Left forelimb (tissue), 1 donor: Measurements from ENCODE around the gene OTX2.

Experiments used
- DNase-seq: peaks from one replicate; pipeline ENCODE4 v3.0.0-alpha.2; 2018; ENCODE audit warnings: low spot score

OTX2 gene

GRCh38 chr14:56810147-56810719, at the start of gene OTX2:
Gene OTX2 (minus strand): TSS chr14:56810479. CDS start chr14:56805456, 5,023 bp downstream.
- DNase-seq: no peak

DNA sequence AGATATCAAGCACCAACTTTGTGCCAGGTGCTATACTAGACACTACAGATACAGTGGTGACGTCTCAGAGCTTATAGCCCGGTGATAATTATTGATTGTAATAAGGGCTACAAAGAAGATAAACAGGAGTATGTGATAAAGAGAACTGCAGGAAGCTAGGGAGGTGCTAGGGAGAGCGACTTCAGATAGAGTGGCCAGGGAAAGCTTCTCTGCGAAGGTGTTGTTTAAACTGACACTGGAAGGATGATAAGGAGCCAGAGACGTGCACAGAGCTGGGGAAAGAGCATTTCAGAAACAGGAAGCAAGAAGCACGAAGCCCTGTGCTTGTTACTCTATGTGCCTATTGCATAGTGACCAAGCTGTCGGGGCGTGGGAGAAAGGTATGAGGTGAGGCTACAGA, 48.1 kb upstream of the OTX2 start:
- DNase-seq: no peak

GRCh38 chr14:56857216-56857615, 46.9 kb upstream of the OTX2 start:
- no peak for DNase-seq

GRCh38 chr14:56855891-56856461, 45.7 kb upstream of the OTX2 start:
- DNase-seq: no peak

DNA sequence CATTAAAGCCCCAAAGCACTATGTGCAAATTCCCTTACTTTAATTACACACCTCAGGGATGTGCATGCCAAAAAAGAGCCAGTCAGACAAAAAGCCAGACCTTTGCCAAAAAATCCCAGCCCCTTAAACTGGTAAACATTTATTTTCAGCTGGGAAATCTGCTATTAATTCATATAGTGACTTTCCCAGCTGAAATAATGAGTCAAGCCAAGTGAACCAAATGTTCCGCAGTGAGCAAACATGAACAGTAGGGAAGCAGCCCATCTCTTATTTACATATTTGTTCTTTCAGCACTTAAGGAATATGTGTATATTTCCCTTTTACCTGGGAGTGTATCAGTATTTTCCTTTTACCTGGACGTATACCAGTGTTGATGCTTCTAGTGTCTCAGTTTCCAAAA, 44.0 kb upstream of the OTX2 start:
- no peak for DNase-seq

- no peak for DNase-seq
These were observed 37.0 kb upstream of the OTX2 start for GRCh38 chr14:56846970-56847930.

DNA sequence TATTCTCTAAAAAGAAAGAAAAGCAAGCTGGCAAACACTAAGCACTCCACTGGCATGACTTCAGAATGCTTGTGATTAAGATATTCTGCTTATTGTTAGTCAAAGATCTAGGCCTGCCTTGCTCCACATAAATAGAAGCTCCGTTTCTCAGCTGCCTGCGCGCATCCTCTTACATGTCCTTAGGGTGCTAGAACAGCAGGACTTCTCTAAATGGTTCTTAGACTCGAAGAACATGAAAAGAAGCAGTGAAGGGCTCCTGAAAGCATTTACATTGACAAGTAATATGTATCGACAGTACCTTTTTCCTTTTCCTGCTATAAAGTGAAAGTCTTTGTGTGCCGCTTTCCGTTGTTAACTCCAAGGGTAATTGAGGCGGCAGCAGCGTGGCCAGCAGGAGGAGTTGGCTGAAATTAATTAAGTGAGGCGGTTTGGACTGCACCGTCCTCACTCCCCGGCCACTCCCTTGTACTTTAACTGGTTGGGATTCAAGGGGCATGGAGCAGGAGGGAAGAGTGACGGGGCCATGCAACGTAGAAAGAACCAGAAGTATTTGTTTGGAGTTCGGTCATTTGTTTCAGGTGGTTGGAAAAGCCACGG, 34.2 kb upstream of the OTX2 start:
- no peak for DNase-seq

- no peak for DNase-seq
These were observed 31.3 kb upstream of the OTX2 start for GRCh38 chr14:56841611-56842010.

- no peak for DNase-seq
These were observed 29.9 kb upstream of the OTX2 start for GRCh38 chr14:56840221-56840620.

DNA sequence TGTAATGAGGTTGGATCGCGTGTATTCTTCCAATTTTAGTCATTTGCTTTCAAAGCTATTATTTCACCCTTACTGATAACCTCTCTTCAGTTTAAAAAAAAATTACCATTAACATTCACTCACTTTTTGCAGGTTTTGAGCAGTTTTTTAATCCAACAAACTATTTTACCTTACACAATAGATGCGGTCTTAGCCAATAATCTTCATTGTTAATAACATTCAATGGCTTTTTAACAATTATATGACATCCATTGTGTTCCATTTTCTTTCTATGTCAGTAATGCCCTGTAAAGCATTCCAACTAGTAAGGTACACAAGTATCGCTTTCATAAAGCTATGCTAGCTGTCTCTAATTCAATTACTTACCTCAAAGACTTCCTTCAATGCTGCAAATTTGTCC, 18.9 kb upstream of the OTX2 start:
- DNase-seq: no peak

GRCh38 chr14:56826214-56826613, 15.9 kb upstream of the OTX2 start:
- DNase-seq: no peak

DNA sequence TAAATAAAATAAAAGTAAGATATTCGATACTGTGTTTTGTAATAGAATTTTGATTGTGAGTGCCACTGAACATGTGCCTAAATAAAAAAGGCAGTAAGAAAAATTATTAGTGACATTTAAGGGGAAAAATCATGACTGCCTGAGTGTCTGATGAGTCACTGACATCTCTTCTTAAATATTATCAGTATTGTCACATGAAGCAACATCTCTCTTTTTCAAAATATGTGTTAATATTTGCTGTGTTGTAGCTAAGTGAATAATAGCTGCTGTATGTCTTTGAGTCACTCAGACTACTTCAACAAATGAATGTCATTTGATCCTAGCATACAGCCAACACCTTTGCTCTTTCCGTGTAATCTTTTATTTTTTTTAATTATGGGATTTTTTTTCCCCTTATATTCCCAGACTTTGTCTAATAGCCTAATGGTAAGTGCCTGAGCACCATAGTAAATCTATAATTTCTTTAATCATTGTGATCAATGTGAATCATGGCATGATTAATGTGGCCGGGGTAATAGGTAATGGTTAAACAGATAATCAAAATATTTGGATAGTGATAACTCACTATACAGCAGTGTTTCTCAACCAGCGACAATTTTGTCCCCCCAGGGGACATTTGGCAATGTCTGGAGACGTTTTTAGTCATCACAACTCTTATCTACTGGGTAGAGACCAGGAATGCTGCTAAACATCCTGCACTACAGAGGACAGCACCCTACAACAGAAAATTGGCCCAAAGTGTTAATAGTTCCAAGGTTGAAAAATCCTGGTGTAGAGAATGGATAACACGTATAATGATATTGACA, 11.7 kb upstream of the OTX2 start:
- DNase-seq: no peak

DNA sequence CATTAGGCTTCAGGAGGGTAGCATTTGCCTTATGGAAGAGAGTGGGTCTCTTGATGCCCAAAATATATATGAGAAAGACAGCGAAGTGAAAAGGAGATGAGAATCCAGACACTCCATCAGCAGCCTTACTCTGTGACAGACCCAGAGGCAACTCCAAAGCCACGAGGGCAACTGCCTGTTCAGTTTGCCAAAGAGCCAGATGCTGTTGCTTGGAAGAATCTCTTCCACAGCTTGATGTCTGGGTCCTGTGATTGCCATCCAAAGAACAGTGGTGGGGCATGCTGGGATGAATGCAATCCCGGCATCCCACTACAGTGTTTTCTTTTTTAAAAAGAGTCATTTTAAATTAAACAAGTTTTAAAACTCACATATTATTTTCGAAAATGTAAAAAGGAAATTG, 10.9 kb upstream of the OTX2 start:
- DNase-seq: no peak

GRCh38 chr14:56817396-56817921, 7.2 kb upstream of the OTX2 start:
- no peak for DNase-seq

GRCh38 chr14:56816574-56817391, 6.5 kb upstream of the OTX2 start:
- no peak for DNase-seq

GRCh38 chr14:56815745-56816144, 5.5 kb upstream of the OTX2 start:
- no peak for DNase-seq

DNA sequence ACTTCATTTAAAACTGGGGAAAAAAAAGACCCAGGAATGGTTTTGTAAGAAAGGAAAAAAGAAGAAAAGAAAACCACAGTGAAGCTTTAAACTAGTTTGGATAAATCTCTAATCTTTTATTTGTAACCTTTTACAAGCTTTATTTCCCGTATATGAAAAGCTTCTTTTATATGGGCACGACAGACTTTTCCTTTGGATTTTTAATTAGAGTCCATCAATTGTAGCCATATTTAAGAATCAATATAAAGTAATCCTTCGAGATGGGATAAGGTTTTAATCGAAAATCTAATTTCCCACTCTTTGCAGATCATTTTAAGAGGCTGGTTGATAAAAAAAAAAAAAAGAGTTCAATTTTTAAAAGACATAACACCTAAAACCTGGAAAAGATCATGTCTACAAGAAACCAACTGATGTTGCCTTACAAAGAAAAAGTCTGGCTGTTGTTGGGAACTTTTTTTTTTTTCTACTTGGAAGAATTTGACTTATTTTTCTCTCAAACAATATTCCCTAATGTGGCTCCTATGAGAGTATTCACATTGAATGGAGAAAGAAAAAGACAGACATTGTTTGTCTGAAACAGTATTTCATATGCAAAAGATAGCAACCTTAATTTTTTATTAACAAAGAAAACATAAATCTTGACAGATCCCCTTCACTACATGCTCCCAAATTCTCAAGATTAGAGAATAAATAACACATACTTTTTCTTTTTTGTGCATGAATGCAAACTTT, 4.9 kb upstream of the OTX2 start:
- no peak for DNase-seq

GRCh38 chr14:56814519-56814959, 4.3 kb upstream of the OTX2 start:
- no peak for DNase-seq

DNA sequence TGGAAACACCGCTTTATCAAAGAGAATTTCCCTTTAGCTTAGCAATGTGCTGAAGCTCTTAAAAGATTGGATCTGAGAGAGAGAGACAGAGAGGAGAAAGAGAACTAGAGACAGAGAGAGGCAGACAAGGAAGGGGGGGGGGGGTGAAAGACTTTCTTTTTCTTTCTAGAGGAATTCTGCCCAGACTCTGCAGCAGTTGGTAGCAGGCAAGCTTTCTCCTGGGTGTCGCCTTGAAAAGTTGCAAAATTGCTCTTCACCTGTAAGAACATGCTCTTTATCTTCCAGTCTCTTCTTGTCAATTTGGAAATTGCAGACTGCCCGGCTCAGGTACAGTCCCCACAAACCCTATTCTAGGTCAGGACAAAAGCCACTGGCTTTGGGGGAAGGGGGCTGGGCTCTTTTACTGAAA, 2.9 kb upstream of the OTX2 start:
- DNase-seq: no peak
